H1 (cell line): ENCODE data around the gene DIPK1C. TPM values are rescaled to one million over a fixed set of nuclear protein-coding genes. Genes with fewer than 3 reads are reported as not detected.

Source experiments
- CTCF ChIA-PET: fragments of 300-600 bp; sonication (Branson Sonifier 250); formaldehyde crosslinking; loops from one replicate; lab custom pipeline; 2021; ENCODE audit not compliant: partially characterized antibody; lab: Charles Lee
- POLR2A ChIA-PET: fragments of 300-600 bp; sonication (Branson Sonifier 250); formaldehyde crosslinking; loops from one replicate; lab custom pipeline; 2021; ENCODE audit warnings: inconsistent platforms; ENCODE audit not compliant: partially characterized antibody; lab: Charles Lee
- DNase-seq, 2 experiments: peaks; one replicate each; pipeline versions ENCODE4 v3.0.0 to v3.0.0-alpha.2; 2010 to 2022; ENCODE audit warnings: low spot score in 2 of 2, low read depth in 1 of 2, mixed read lengths in 1 of 2
- FAIRE-seq: peaks from 2 replicates; lab custom pipeline; 2011; peaks lifted over from hg19 to GRCh38; lab: Jason Lieb, UNC
- H2AFZ ChIP-seq: 2 replicates; pipeline ENCODE4 v1.8.1; 2012; ENCODE audit warnings: low read length, inconsistent platforms
- H2AK5ac ChIP-seq: 2 replicates; pipeline ENCODE4 v1.6.1; 2013; ENCODE audit warnings: low read depth, low read length
- H2BK120ac ChIP-seq: replicated peaks from 2 replicates; pipeline ENCODE3; 2013; ENCODE audit warnings: low read depth, low read length, inconsistent platforms
- H2BK12ac ChIP-seq: 2 replicates; pipeline ENCODE4 v1.6.1; 2013; ENCODE audit warnings: low read depth, low read length
- H2BK15ac ChIP-seq: 2 replicates; pipeline ENCODE4 v1.6.1; 2013; ENCODE audit warnings: low read length
- H2BK20ac ChIP-seq: 2 replicates; pipeline ENCODE4 v1.6.1; 2013; ENCODE audit warnings: low read length
- H2BK5ac ChIP-seq: 2 replicates; pipeline ENCODE4 v1.6.1; 2013; ENCODE audit warnings: low read depth, low read length
- H3K14ac ChIP-seq: 2 replicates; pipeline ENCODE4 v1.6.1; 2013; ENCODE audit warnings: inconsistent platforms; ENCODE audit not compliant: insufficient read length
- H3K18ac ChIP-seq: 2 replicates; pipeline ENCODE4 v1.6.1; 2013; ENCODE audit warnings: low read length; ENCODE audit errors: extremely low read depth
- H3K23ac ChIP-seq: 2 replicates; pipeline ENCODE4 v1.6.1; 2013; ENCODE audit warnings: inconsistent platforms; ENCODE audit not compliant: insufficient read length
- H3K23me2 ChIP-seq: 2 replicates; pipeline ENCODE4 v1.6.1; 2013; ENCODE audit warnings: low read depth, low read length
- H3K27ac ChIP-seq: 2 replicates; pipeline ENCODE4 v1.6.1; 2011; ENCODE audit warnings: low read depth, low read length, inconsistent platforms
- H3K27me3 ChIP-seq, 4 experiments: replicated peaks in 1 of 4; 1 replicate in 1 of 4; 2 replicates in 3 of 4; pipeline versions ENCODE4 v1.6.1 to v1.8.1; 2011 to 2013; ENCODE audit warnings: low read length in 3 of 4, mild to moderate bottlenecking in 3 of 4, inconsistent platforms in 2 of 4, mixed read lengths in 2 of 4, moderate library complexity in 1 of 4; ENCODE audit not compliant: control insufficient read depth in 3 of 4, insufficient read depth in 3 of 4; ENCODE audit errors: extremely low read depth in 1 of 4
- H3K36me3 ChIP-seq, 4 experiments: 2 replicates each; pipeline versions ENCODE4 v1.6.1 to v1.8.1; 2011 to 2013; ENCODE audit warnings: mild to moderate bottlenecking in 4 of 4, low read length in 3 of 4, moderate library complexity in 2 of 4, control low read depth in 1 of 4, inconsistent platforms in 1 of 4; ENCODE audit not compliant: insufficient read depth in 4 of 4, control insufficient read depth in 2 of 4
- H3K4ac ChIP-seq: replicated peaks from 2 replicates; pipeline ENCODE3; 2013; ENCODE audit warnings: low read length, low read depth, mixed read lengths, inconsistent platforms; ENCODE audit not compliant: insufficient read length
- H3K4me1 ChIP-seq, 4 experiments: replicated peaks in 1 of 4; 1 replicate in 1 of 4; 2 replicates in 3 of 4; pipeline versions ENCODE4 v1.6.1 to v1.8.1; 2011 to 2013; ENCODE audit warnings: low read length in 3 of 4, inconsistent platforms in 2 of 4, mixed read lengths in 1 of 4; ENCODE audit not compliant: insufficient read depth in 4 of 4, control insufficient read depth in 3 of 4
- H3K4me2 ChIP-seq, 2 experiments: 2 replicates each; pipeline versions ENCODE4 v1.6.1 to v1.8.1; 2011 to 2013; ENCODE audit warnings: low read depth in 2 of 2, low read length in 2 of 2, control low read depth in 1 of 2, inconsistent platforms in 1 of 2, mild to moderate bottlenecking in 1 of 2; ENCODE audit not compliant: insufficient read depth in 1 of 2
- H3K4me3 ChIP-seq, 4 experiments: fragments of 200-600, 300-600 bp in 1 of 4; sonication (generic), shearing (Covaris generic), sonication (Bioruptor Twin) in 1 of 4; 2 replicates each; pipeline versions ENCODE4 v1.5.1 to v1.8.1; 2011 to 2016; ENCODE audit warnings: low read length in 4 of 4, low read depth in 3 of 4, control low read depth in 2 of 4, inconsistent platforms in 2 of 4, mild to moderate bottlenecking in 2 of 4, mixed read lengths in 1 of 4, moderate library complexity in 1 of 4; ENCODE audit not compliant: insufficient read depth in 2 of 4; ENCODE audit errors: extremely low read depth in 1 of 4
- H3K56ac ChIP-seq: replicated peaks from 2 replicates; pipeline ENCODE3; 2013; ENCODE audit warnings: low read depth, mild to moderate bottlenecking, mixed read lengths, low read length, inconsistent platforms; ENCODE audit not compliant: insufficient read length
- H3K79me1 ChIP-seq: 2 replicates; pipeline ENCODE4 v1.6.1; 2013; ENCODE audit warnings: low read depth, low read length, control low read depth
- H3K79me2 ChIP-seq, 2 experiments: 2 replicates each; pipeline versions ENCODE4 v1.6.1 to v1.8.1; 2012 to 2013; ENCODE audit warnings: low read length in 2 of 2, mild to moderate bottlenecking in 2 of 2, inconsistent platforms in 1 of 2; ENCODE audit not compliant: insufficient read depth in 2 of 2, control insufficient read depth in 1 of 2
- H3K9ac ChIP-seq, 4 experiments: replicated peaks in 1 of 4; 1 replicate in 1 of 4; 2 replicates in 3 of 4; pipeline versions ENCODE4 v1.6.1 to v1.8.1; 2011 to 2013; ENCODE audit warnings: low read depth in 3 of 4, low read length in 3 of 4, control low read depth in 2 of 4, mild to moderate bottlenecking in 2 of 4, moderate library complexity in 2 of 4, inconsistent platforms in 1 of 4; ENCODE audit errors: extremely low read depth in 1 of 4
- H3K9me3 ChIP-seq, 2 experiments: 2 replicates each; pipeline versions ENCODE4 v1.6.1 to v1.8.1; 2012 to 2013; ENCODE audit warnings: mild to moderate bottlenecking in 2 of 2, moderate library complexity in 2 of 2, control low read depth in 1 of 2, inconsistent platforms in 1 of 2, low read depth in 1 of 2, low read length in 1 of 2, mixed read lengths in 1 of 2; ENCODE audit not compliant: insufficient read depth in 2 of 2
- H4K20me1 ChIP-seq, 2 experiments: replicated peaks in 1 of 2; 2 replicates each; pipeline versions ENCODE3 to v1.8.1; 2011 to 2013; ENCODE audit warnings: inconsistent platforms in 2 of 2, low read length in 2 of 2, mild to moderate bottlenecking in 1 of 2; ENCODE audit not compliant: insufficient read depth in 2 of 2, control insufficient read depth in 1 of 2
- H4K5ac ChIP-seq: 2 replicates; pipeline ENCODE4 v1.6.1; 2013; ENCODE audit warnings: low read length, low read depth, mixed read lengths, inconsistent platforms; ENCODE audit not compliant: insufficient read length
- H4K8ac ChIP-seq: 2 replicates; pipeline ENCODE4 v1.8.0; 2013; ENCODE audit warnings: mild to moderate bottlenecking, moderate library complexity, low read length, inconsistent platforms; ENCODE audit not compliant: insufficient read depth; ENCODE audit errors: extremely low read depth
- H4K91ac ChIP-seq: replicated peaks from 2 replicates; pipeline ENCODE3; 2013; ENCODE audit warnings: low read length, mixed read lengths, inconsistent platforms; ENCODE audit not compliant: insufficient read length
- ATF2 ChIP-seq: IDR thresholded peaks from 2 replicates; pipeline ENCODE4 v1.6.1; 2012; ENCODE audit warnings: low read length, inconsistent platforms
- CHD1 ChIP-seq: IDR thresholded peaks from 2 replicates; pipeline ENCODE4 v1.6.1; 2012; ENCODE audit warnings: low read depth, low read length, improper control_type of control experiment
- EP300 ChIP-seq, 2 experiments: IDR thresholded peaks; 1 replicate in 1 of 2; 2 replicates in 1 of 2; pipeline ENCODE4 v1.6.1; 2011 to 2012; ENCODE audit warnings: low read depth in 2 of 2, low read length in 2 of 2, mild to moderate bottlenecking in 2 of 2, borderline replicate concordance in 1 of 2, inconsistent platforms in 1 of 2, moderate library complexity in 1 of 2
- POU5F1 ChIP-seq: IDR thresholded peaks from 2 replicates; pipeline ENCODE4 v1.6.1; 2011; ENCODE audit warnings: low read depth, mild to moderate bottlenecking, low read length, moderate library complexity
- RBBP5 ChIP-seq: IDR thresholded peaks from 2 replicates; pipeline ENCODE4 v1.7.1; 2012; ENCODE audit warnings: low read depth, mild to moderate bottlenecking, inconsistent platforms, low read length, moderate library complexity, borderline replicate concordance
- SIRT6 ChIP-seq: IDR thresholded peaks from one replicate; pipeline ENCODE4 v1.7.1; 2012; ENCODE audit warnings: low read length, inconsistent platforms
- SP2 ChIP-seq: IDR thresholded peaks from 2 replicates; pipeline ENCODE4 v1.6.1; 2012; ENCODE audit warnings: mild to moderate bottlenecking, low read length, inconsistent platforms
- TAF1 ChIP-seq: IDR thresholded peaks from 2 replicates; pipeline ENCODE4 v1.6.1; 2011; ENCODE audit warnings: mild to moderate bottlenecking, low read depth, low read length
- TAF7 ChIP-seq: optimal IDR thresholded peaks from 2 replicates; pipeline ENCODE3; 2011; ENCODE audit warnings: low read depth, mild to moderate bottlenecking, inconsistent platforms, low read length, moderate library complexity, borderline replicate concordance
- WGBS, 2 experiments: shearing (Covaris generic) in 1 of 2; methylation state at CpG; one replicate each; pipeline versions ENCODE4 v1.1.6 to v1.1.7; 2013 to 2015; ENCODE audit warnings: low lambda C conversion rate in 2 of 2, mixed read lengths in 2 of 2, inconsistent platforms in 1 of 2, low coverage in 1 of 2, missing lambda C conversion rate in 1 of 2; ENCODE audit not compliant: insufficient replicate concordance in 2 of 2, insufficient coverage in 1 of 2, insufficient read length in 1 of 2; ENCODE audit errors: extremely low coverage in 1 of 2, missing lambda C conversion rate in 1 of 2; 5-methylcytosine and 5-hydroxymethylcytosine counted together
- polyA plus RNA-seq, 7 experiments: library from polyadenylated mRNA; depleted of rRNA in 3 of 7; stranded (reverse) in 5 of 7; unstranded in 2 of 7; fragments of >200 nt in 5 of 7; fragments of 200-250 nt in 2 of 7; gene quantifications; 1 replicate in 5 of 7; 2 replicates in 1 of 7; 4 replicates in 1 of 7; pipeline versions ENCODE4 v1.2.1 to v1.2.3, GENCODE V29; 2011 to 2013; ENCODE audit warnings: missing spikeins in 2 of 7, mixed read lengths in 2 of 7
- total RNA-seq: library from RNA; stranded (reverse); fragmentation: NEBNext Ultra II Directional; extraction: Animal tissue kit (Norgen Biotek cat#: 25700); gene quantifications from 2 replicates; pipeline ENCODE4 v1.2.1, GENCODE V29; 2021

The DIPK1C gene
- total and polyA plus RNA-seq, 2 of the 8 experiments (the other 6 are each of a cell fraction or from before 2014, with no cell fraction given) = 0.08 TPM; not detected in 1

- Histone ChIP-seq H3K4me1 (peaks cover 2 to 16% (median 5%) of the 10 kb centered on the region in 4 experiments; a peak in 5 of 7 replicates), H2BK15ac (no peak overlapping the region), H3K4me3 (no peak overlapping the region), H2BK20ac (no peak overlapping the region), H3K14ac (no peak overlapping the region), H3K79me2 (peaks cover 19 to 36% of the 10 kb centered on the region in 2 experiments), H3K36me3 (peaks cover 12 to 32% (median 24%) of the 10 kb centered on the region in 4 experiments), H4K20me1 (peaks cover 2 to 9% of the 10 kb centered on the region in 2 experiments), H2BK5ac (no peak overlapping the region), H2AK5ac (peak overlapping the region; percentile 57; the same call in 1 of the 2 replicates), H2BK12ac (no peak overlapping the region), H3K4ac (no peak overlapping the region), H3K79me1 (peaks cover 9% of the 10 kb centered on the region; the same call in 1 of the 2 replicates), H3K23ac (no peak overlapping the region), H4K91ac (no peak overlapping the region), H3K4me2 (peak overlapping the region in 1 of 2 experiments; percentile 21; a peak in 1 of 4 replicates), H3K27me3 (no peaks in the 10 kb centered on the region), H3K27ac (no peak overlapping the region), H3K9me3 (no peaks in the 10 kb centered on the region), H3K56ac (no peak overlapping the region), H4K8ac (no peak overlapping the region), H3K9ac (peak overlapping the region in 1 of 4 experiments; percentile 15; a peak in 1 of 7 replicates), H2AFZ (no peak overlapping the region), H3K23me2 (peaks cover 2% of the 10 kb centered on the region; the same call in 1 of the 2 replicates), H2BK120ac (no peak overlapping the region), H4K5ac (no peak overlapping the region), H3K18ac (no peak overlapping the region)
- FAIRE-seq (no peak), DNase-seq (no peak)
- CTCF ChIA-PET = interaction anchor here (0.6 to 1.3 kb wide), 5 partner anchors 11 to 301 kb away, joined by 3 read pairs; no protein-coding TSS in a partner anchor
- 90% methylated on average over 14 of the region's 14 CpGs; no CpG with 5 or more reads in 1 of the 2 experiments for WGBS, 2 experiments
- POLR2A ChIA-PET = interaction anchor here (0.9 to 2.1 kb wide), 4 partner anchors 10 to 213 kb away, joined by 3 to 10 read pairs (median 4); no protein-coding TSS in a partner anchor
- TF ChIP-seq POU5F1 = no peak
- TF ChIP-seq TAF1 = no peak
- no peak for TF ChIP-seq CHD1
- TF ChIP-seq TAF7 = no peak
- no peak for TF ChIP-seq SP2
- TF ChIP-seq ATF2 = no peak
- no peak for TF ChIP-seq SIRT6
- no peak for TF ChIP-seq RBBP5
- no peak for TF ChIP-seq EP300 (IDR thresholded peaks at IDR 0.05; ENCODE audit: borderline replicate concordance in 1 of 2, low read depth in 2 of 2, low read length in 2 of 2)
Measured at GRCh38 chr18:74498712-74499627, 41.9 kb upstream of the DIPK1C start.
